DOHH2 (cell line): ENCODE data around the gene OR4D1.

Source experiments
- H3F3A ChIP-seq: fragments of 200-600 bp; sonication (generic), shearing (Covaris generic); 2 replicates; pipeline ENCODE4 v1.6.0; 2016; ENCODE audit warnings: antibody characterized with exemption, mild to moderate bottlenecking; ENCODE audit not compliant: control insufficient read depth, insufficient read depth
- H3K27ac ChIP-seq: fragments of 200-600 bp; sonication (generic); 2 replicates; pipeline ENCODE4 v1.5.1; 2014; ENCODE audit warnings: low read depth, mild to moderate bottlenecking, low read length, moderate library complexity
- H3K27me3 ChIP-seq: fragments of 200-600 bp; sonication (generic); 2 replicates; pipeline ENCODE4 v1.6.1; 2014; ENCODE audit warnings: mild to moderate bottlenecking, low read length, mixed read lengths; ENCODE audit not compliant: control insufficient read depth
- H3K36me3 ChIP-seq: fragments of 200-600 bp; sonication (generic); 2 replicates; pipeline ENCODE4 v1.6.1; 2014; ENCODE audit warnings: mild to moderate bottlenecking, low read length, moderate library complexity, mixed read lengths; ENCODE audit not compliant: control insufficient read depth
- H3K4me1 ChIP-seq: fragments of 200-600 bp; sonication (generic); 2 replicates; pipeline ENCODE4 v1.6.1; 2014; ENCODE audit warnings: mild to moderate bottlenecking, low read length, mixed read lengths; ENCODE audit not compliant: control insufficient read depth
- H3K4me2 ChIP-seq: fragments of 200-600 bp; sonication (generic); 2 replicates; pipeline ENCODE4 v1.6.0; 2014; ENCODE audit warnings: mild to moderate bottlenecking, low read length, moderate library complexity
- H3K4me3 ChIP-seq: fragments of 200-600 bp; sonication (generic); 2 replicates; pipeline ENCODE4 v1.5.1; 2014; ENCODE audit warnings: mild to moderate bottlenecking, low read length, mixed read lengths
- H3K79me2 ChIP-seq: fragments of 200-600 bp; sonication (generic); 2 replicates; pipeline ENCODE4 v1.6.1; 2014; ENCODE audit warnings: mild to moderate bottlenecking, low read length, mixed read lengths; ENCODE audit not compliant: control insufficient read depth
- H3K9me2 ChIP-seq: fragments of 200-600 bp; sonication (generic); replicated peaks from 2 replicates; pipeline ENCODE4 v1.6.1; 2014; ENCODE audit warnings: mild to moderate bottlenecking, low read length, mixed read lengths; ENCODE audit not compliant: control insufficient read depth
- H3K9me3 ChIP-seq: fragments of 200-600 bp; sonication (generic); 2 replicates; pipeline ENCODE4 v1.6.1; 2014; ENCODE audit warnings: antibody characterized with exemption, low read length, mixed read lengths; ENCODE audit not compliant: control insufficient read depth, insufficient read depth
- H4K20me1 ChIP-seq: fragments of 200-600 bp; sonication (generic); 2 replicates; pipeline ENCODE4 v1.6.0; 2014; ENCODE audit warnings: low read depth, mild to moderate bottlenecking, antibody characterized with exemption, low read length, moderate library complexity; ENCODE audit not compliant: control insufficient read depth, insufficient read depth
- EZH2phosphoT487 ChIP-seq: fragments of 200-600 bp; sonication (generic); IDR thresholded peaks from 2 replicates; pipeline ENCODE4 v1.6.1; 2017; ENCODE audit warnings: borderline replicate concordance, mild to moderate bottlenecking, antibody characterized with exemption, low read length, moderate library complexity, mixed read lengths
- TF ChIP-seq, protein P1 (sequence below): fragments of 200-600 bp; sonication (generic); IDR thresholded peaks from one replicate; pipeline ENCODE4 v1.5.1; 2014; ENCODE audit warnings: antibody characterized with exemption, mild to moderate bottlenecking, low read depth, low read length; ENCODE audit not compliant: poor library complexity, severe bottlenecking

OR4D1 gene

DNA sequence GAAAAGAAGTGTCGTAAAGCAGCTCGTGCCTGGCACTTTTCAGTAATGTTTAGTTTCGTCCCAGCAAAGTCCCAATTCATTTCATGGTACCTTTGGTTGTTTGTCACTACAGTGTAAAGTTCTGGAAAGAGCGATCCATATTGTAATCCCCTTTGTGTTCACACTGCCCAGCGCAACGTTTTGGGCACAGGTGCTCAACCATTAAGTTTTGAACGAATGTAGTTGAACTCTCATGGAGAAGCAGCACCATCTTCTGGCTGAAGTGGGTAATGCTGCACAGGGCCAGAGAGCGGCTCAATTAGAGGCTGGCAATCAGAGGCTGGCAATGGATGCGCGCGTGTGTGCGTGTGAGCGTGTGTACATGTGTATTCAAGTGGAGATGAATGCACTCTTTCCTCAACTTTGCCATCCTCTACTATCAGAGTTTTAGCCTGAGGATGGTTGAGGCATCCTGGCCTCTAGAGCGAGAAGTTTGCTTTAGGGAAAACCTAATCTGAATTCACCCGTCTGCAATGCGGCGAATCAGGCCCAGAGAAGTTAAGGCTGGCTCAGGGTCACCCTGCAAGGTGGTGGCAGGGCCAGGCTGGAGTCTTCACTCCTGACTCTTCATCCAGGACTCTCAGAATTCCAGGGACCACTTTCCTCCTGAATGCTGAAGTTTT, 35.1 kb upstream of the OR4D1 start:
- H3K9me3 ChIP-seq: no peaks in the 10 kb centered on the region
- H3K4me3 ChIP-seq: no peak overlapping the region
- no peak overlapping the region for H3K27ac ChIP-seq
- no peaks in the 10 kb centered on the region for H3K79me2 ChIP-seq
- H3K27me3 ChIP-seq: peaks cover 9% of the 10 kb centered on the region
- no peak overlapping the region for H3K4me2 ChIP-seq
- H3K4me1 ChIP-seq: no peaks in the 10 kb centered on the region
- no peaks in the 10 kb centered on the region for H4K20me1 ChIP-seq
- H3K36me3 ChIP-seq: no peaks in the 10 kb centered on the region
- no peaks in the 10 kb centered on the region for H3F3A ChIP-seq
- no peak for TF ChIP-seq EZH2phosphoT487
- TF ChIP-seq, protein P1, sequence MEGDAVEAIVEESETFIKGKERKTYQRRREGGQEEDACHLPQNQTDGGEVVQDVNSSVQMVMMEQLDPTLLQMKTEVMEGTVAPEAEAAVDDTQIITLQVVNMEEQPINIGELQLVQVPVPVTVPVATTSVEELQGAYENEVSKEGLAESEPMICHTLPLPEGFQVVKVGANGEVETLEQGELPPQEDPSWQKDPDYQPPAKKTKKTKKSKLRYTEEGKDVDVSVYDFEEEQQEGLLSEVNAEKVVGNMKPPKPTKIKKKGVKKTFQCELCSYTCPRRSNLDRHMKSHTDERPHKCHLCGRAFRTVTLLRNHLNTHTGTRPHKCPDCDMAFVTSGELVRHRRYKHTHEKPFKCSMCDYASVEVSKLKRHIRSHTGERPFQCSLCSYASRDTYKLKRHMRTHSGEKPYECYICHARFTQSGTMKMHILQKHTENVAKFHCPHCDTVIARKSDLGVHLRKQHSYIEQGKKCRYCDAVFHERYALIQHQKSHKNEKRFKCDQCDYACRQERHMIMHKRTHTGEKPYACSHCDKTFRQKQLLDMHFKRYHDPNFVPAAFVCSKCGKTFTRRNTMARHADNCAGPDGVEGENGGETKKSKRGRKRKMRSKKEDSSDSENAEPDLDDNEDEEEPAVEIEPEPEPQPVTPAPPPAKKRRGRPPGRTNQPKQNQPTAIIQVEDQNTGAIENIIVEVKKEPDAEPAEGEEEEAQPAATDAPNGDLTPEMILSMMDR: peak; percentile 91
- H3K9me2 ChIP-seq: no peaks in the 10 kb centered on the region

DNA sequence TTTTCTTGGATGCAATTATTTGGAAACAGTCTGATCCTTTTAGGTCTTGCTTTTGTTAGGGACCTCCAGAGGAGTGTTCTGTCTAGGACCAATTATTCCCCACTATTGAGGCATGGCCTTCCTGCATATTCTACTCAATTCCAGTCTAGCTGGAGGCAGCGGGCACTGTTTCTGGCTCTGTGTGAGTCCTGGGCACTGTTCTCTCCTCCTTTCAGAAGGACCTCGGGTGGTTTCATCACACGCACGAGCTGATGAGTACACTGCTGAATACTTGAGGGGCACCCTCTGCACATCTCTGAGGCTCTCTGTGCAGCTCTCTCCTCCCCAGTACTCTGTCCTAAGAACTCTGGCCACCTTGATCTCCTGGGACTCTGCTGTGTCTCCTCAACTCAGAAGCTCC, 34.2 kb upstream of the OR4D1 start:
- H3K4me1 ChIP-seq: no peaks in the 10 kb centered on the region
- no peak overlapping the region for H3K4me2 ChIP-seq
- no peaks in the 10 kb centered on the region for H3K9me3 ChIP-seq

DNA sequence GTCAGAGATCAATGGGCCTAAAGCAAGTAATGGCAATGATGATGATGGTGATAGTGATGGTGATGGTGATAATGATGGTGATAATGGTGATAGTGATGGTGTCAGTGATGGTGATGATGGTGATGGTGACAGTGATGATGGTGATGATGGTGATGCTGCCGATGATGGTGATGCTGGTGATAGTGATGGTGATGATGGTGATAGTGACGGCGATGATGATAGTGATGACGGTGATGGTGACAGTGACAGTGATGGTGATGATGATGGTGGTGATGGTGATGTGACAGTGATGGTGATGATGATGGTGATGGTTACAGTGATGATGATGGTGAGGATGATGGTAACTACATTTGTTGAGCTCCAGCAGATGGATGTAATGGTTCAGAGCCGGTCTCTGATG, 30.8 kb upstream of the OR4D1 start:
- Histone ChIP-seq H3K36me3 (no peaks in the 10 kb centered on the region), H4K20me1 (no peaks in the 10 kb centered on the region), H3F3A (no peaks in the 10 kb centered on the region), H3K4me3 (no peak overlapping the region), H3K27me3 (peaks cover 7% of the 10 kb centered on the region; the same call in 1 of the 2 replicates), H3K4me1 (no peaks in the 10 kb centered on the region), H3K9me3 (no peaks in the 10 kb centered on the region), H3K9me2 (no peaks in the 10 kb centered on the region), H3K27ac (no peak overlapping the region), H3K4me2 (no peak overlapping the region), H3K79me2 (no peaks in the 10 kb centered on the region)
- TF ChIP-seq, protein P1: no peak

More for the DNA sequence above, 34.2 kb upstream of the OR4D1 start:
- Histone ChIP-seq H3K36me3 (no peaks in the 10 kb centered on the region), H3K27ac (no peak overlapping the region), H3K9me2 (no peaks in the 10 kb centered on the region), H4K20me1 (no peaks in the 10 kb centered on the region), H3K79me2 (no peaks in the 10 kb centered on the region), H3K27me3 (peaks cover 8% of the 10 kb centered on the region; the same call in 1 of the 2 replicates), H3K4me3 (no peak overlapping the region), H3F3A (no peaks in the 10 kb centered on the region)
- TF ChIP-seq, protein P1: no peak
- TF ChIP-seq EZH2phosphoT487: no peak
